NCI-H2171 (cell line): ENCODE measurements around the gene ADCY9.

Experiments
- DNase-seq: peaks from one replicate; lab custom pipeline; 2025; lab: John Stamatoyannopoulos, UW

Gene ADCY9

DNA sequence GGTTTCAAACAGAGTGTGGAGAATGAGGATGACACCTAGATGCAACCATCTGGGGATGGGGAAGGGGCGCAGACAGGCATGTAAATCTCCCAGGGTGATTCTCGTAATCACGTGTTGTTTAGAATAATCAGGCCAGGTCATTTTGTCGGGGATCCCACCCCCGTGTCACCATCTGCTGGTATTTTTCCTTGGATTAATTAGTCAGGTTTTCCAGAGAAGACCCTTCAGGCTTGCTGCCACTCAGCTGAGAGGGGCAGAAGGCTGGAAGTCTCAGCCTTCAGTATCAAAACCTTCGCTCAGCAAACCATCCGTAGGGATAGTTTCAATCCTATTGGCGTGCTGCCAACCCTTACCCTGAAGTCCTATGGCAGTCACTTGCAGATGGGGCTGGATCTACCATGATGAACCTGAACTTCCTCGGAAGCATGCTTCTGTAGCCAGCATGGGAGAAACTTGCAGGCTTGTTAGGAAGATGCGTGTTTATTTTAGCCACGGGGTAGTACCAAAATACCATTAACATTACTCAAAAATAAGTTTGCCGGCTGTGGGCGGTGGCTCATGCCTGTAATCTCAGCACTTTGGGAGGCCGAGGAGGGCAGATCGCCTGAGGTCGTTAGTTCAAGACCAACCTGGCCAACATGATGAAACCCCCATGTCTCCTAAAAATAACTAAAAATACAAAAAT, 7.5 kb upstream of the ADCY9 start:
- peak; percentile 55 for DNase-seq

DNA sequence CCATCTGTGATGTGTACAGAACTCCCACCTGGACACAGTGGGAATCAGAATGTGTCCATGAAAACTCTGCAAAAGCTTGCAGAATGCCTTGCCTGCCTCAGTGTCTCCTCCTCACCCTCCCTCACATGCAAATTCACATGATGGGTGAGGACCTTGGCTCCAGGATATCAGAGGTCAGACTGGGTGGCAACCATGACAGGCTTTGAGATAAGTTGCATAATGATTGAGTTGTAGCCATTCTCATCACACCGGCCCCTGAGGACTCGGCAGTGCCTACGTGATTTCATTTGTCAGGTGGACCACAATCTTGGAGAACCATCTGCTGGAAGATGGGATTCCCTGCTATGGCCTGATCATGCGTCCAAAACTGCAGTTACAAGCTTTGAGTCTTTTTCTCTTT, 3.9 kb upstream of the ADCY9 start:
- no peak for DNase-seq

GRCh38 chr16:4117250-4117578, 972 bp upstream of the ADCY9 start:
- no peak for DNase-seq

- no peak for DNase-seq
Measured at GRCh38 chr16:4115949-4116318, 308 bp downstream of the ADCY9 start.

DNA sequence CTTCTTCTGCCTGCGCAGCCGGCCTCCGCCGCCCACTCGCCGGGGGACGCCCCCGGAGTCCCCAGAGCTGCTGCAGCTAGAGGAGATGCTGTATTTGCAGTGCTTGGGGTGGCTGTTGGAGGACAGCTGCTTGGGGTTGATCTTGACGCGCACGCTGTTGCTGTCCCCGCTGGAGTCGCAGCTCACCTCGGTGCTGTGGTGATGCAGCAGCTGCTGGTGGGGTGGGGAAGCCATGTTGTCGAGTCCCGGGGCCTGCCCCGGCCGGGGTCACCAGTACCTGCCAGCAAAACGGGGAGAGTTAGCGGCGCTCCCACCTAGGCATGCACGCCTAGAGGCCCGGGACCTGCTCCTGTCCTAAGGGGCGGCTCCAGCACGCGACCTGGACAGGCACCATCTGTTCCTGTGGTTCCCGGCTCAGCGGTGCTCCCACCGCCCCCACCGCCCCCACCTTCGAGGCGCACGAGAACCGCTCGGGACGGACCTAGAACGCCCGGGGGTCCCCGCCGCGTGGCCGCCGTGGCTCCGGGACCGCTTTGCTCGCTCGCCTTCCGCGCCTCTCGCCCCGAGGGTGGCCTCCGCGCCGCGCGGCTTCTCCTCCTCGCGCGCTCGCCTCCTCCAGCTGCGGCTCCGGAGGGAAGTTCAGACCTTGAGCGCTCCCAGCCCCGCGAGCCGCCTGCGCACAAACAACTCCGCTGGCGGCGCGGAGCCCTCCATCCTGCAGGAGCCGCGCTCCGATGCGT, 863 bp downstream of the ADCY9 start:
- DNase-seq: peak; percentile 42

DNA sequence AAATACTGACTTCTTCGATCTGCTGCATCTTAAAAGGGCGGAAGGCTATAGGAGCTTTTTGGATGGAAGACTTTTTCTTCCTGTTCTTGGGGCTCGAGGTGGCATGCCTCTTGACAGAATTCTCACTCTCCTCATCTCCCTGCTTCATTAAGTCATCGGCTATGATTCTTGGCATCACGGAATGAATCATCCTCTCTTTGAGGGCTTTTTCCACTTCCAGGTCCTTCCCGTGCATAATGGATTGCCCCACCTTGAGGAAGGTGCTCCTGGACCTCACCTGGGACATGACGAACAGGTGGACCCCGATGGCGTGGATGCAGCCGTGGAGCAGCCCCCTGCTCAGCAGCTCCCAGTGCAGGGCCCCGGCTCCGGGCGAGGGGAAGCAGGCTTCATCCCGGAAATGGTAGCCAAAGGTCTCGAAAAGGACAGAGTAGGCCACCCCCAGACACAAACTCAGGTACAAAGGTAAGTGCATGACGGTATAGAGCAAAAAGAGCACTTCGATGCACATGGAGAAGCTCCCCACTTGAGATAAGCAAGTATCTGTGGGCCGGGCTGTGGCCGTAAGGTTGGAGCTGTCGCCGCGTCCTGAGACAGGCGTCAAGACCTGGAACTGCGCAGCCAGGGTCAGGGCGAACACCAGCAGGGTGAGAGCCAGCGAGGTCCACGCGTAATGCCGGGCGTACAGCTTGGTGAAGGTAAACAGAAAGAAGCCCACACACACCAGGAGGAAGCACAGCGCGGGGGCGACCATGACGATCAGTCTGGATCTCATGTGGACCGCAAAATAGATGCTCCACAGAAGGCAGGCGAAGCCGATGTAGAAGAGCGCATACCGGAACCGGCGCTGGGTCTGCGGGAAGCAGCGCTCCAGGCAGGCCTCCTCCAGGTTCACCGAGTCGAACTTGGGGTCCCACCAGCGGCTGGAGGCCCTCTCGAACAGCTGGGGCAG, 1.7 kb downstream of the ADCY9 start:
- DNase-seq: no peak

DNA sequence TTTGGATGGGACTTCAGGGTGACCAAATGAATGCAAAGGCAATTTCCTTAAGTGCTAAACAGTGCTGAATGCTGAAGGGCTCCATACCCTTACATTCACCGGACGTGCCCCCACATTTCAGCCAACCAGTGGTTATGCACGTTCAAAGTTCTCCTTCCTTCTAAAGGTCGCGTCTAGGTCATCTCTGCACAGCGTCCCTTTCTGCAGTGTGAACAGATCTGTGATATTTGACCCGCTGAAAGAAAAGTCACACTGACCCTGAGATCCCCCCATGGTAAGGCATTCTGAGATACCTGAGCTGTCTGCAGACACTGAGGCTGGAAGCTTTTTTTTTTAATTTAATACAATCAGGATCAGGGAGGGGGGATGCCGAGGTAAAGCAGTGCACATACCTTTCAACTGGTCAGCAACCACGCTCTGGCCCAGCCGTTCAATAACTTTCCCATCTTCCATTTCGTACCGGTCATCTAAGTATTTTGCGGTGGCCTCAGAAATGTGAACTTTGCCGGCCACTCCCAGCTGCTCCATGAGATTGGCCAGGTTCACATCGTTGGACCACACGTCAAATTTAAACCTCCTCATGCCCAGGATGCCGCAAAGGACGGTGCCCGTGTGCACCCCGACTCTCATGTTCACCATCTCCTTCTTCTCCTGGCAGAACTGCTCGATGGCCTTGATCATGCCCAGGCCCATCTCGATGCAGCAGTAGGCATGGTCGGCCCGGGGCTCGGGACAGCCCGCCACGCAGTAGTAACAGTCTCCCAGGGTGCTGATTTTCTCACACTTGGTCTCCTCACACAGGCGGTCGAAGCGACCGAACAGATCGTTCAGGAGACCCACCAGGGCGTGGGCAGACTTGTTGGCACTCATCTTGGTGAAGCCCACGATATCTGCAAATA, 2.6 kb downstream of the ADCY9 start:
- no peak for DNase-seq

DNA sequence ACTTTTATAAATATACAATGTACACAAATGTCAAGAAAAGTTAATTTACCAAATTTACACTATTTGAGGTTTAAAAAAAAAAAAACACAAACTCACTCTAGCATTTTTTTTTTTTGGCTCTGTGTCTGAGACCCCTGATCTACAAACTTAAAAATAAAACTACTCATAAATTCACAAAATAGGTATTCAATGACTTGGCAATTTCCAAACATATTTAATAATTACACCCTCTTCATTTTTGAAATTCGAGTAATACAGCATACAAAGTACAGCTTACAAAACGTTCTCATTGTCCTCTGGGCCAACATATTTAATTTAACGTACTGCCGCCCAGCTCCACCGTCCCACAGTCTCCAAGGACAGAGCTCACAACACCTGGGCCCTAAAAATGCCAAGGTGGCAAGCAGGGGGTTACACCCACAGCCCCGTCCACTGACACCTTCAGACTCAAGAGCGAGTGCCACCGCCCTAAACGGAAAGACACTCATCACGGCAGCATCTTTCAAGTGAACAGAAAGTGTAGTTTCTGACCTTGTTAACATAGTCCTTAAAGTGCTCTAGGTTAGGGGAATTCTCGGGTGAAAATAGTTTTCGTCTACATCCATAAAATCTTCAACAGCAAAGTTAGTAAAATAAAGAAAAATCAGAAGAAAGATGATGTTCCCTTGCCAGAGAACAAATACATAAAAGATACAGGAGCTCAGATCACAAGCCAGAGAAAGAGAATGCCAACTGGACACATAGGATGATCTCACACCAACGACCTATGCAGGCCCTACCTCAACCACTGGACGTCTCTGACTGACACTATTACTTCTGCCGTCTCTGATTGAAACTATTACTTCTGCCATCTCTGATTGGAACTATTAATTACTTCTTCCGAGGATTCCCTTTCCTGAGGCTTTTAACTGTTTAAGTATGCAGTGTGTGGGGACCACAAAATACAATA, 4.2 kb downstream of the ADCY9 start:
- no peak for DNase-seq

DNA sequence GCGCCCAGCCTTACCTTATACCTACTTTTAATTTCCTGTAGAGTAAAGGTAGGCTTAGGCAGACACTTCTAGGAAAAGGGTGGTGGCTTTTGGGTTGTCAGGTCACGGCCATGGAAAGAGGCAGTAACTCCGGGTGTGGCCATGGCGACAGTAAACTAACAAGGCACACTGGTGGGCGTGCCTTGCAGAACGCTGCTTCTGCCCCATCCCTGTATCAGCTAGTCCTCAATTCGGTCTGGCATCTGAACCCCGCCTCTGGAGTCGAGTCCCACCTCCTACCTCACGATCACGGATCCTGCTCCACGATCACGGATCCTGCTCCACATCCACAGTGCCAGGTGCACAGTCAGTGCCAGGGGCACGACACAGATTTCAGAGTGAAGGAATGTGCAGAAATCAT, 5.6 kb downstream of the ADCY9 start:
- no peak for DNase-seq

- no peak for DNase-seq
Measured at GRCh38 chr16:4110065-4110464, 6.2 kb downstream of the ADCY9 start.

GRCh38 chr16:4109250-4109736, 6.9 kb downstream of the ADCY9 start:
- DNase-seq: no peak

GRCh38 chr16:4106516-4106915, 9.7 kb downstream of the ADCY9 start:
- no peak for DNase-seq

DNA sequence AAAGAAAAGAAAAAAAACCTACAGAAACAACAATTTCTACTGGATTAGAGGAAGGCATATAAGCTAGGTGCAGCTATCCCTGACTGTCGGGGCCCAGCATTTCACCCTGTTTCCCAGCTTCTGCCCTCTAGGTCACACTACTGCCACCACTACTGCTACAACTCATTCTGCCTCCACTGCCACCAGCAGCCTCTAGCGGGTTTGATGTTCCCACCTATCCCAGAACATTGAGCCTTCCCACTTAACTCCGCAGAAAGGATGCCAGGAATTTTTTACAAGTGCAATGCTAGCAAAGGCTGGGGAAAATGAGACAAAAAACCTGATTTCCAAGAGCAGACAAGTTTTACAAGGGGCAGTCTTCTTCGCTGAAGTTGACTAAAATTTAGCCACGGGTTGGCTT, 10.4 kb downstream of the ADCY9 start:
- DNase-seq: no peak

GRCh38 chr16:4103745-4104144, 12.5 kb downstream of the ADCY9 start:
- DNase-seq: no peak

DNA sequence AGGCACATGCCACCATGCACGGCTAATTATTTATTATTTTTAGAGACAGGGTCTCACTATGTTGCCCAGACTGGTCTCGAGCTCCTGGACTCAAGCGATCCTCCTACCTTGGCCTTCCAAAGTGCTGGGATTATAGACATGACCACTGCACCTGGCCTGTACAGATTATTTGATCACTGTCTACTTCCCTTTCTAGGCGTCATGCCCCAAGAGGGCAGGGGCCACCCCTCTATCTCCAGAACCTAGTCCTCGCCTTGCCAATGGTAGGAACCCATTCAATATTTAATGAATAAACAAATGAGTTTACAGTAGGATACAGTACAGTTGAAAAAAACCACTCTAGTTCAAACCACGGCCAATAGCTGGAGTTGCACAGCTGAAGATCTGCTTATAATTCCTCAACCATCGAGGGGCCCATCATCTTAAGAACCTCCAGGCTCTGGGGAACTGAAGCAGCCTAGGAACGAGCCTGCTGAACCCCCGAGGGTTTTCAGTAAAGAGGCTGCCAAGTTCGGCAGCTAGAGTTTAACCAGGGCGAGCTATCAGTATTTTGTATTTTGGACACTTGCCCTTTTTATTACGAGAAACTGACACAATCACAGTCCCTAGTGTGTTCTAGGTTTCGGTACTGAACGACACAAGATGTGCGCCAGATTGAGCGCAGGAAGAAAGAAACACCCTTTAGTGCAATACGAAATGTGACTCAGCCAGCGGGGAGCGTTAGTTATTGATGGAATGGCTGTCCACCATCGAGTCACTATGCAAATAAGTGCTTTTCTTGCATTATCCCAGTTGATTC, 14.6 kb downstream of the ADCY9 start:
- no peak for DNase-seq

GRCh38 chr16:4098501-4098900, 17.7 kb downstream of the ADCY9 start:
- no peak for DNase-seq

DNA sequence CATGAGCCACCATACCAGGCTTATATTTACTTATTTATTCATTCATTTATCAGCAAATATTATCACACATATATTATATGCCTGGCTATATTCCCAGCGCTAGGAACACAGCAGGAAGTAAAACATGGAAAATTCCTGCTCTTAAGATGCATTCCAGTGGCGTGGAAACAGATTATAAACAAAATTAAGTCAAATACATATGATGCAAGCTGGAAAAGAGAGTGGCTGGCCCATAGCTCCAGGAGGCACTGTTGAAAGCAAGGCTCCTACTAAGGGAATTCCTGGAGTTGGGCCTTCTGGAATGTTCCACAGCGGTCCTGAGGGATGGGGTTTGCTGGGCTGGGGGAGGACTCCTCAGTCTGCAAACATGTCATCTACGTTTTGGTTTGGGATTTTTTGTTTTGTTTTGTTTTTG, 18.4 kb downstream of the ADCY9 start:
- DNase-seq: no peak

DNA sequence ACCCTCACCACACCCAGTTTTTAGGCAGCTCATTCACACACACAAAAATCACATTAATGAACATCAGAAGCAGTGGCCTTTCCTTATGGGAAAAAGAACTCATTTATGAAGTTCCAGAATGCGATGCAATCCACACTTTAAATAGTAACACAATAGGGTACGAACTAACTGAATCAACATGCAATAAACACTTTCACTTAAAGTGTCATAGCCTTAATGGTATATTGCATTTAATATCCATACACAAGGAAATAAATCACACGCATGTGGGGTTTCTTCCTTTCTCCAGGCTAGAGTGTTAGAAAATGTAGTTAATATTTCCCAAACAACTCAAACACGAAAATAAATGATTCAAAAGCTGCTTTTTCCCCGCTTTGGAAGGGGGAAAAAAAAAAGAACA, 19.7 kb downstream of the ADCY9 start:
- DNase-seq: no peak

DNA sequence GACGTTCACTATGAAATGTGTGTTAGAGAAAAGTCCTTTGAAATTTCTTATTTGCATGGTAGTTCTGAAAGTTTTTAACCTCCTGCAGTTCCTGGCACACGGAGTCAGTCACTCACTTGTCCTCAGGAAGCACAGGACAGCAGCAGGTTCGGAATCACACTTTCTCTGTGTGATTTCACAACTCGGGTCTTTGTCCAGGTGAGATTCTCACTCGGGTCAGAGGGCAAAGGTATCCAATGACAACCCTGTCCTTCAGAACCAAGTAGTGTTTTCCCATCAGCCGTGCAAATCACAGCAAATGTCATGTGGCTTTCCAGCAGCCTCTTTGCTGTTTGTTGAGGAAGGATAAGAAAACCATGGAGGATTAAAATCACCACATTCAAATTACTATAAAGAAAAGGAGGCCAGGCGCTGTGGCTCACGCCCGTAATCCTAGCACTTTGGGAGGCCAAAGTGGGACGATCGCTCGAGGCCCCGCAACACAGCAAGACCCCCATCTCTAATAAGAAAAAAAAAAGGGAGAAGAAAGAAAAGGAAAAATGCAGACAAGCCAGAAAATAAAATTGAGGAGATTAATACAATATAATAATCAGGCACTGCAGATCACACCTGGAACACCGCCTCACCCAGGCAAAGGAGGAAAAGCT, 22.0 kb downstream of the ADCY9 start:
- DNase-seq: no peak
